IMR-90 (cell line): ENCODE data around the gene GPR84. TPM values are rescaled to one million over a fixed set of nuclear protein-coding genes. Genes with fewer than 3 reads are reported as not detected.

ENCODE experiments used
- ATAC-seq: fragments of 200-7000 bp; cut with Tn5 transposase; 2 replicates; pipeline ENCODE4 v1.9.1; 2020; ENCODE audit warnings: low read depth, mild to moderate bottlenecking, moderate library complexity
- BruUV-seq: library from RNA; stranded (reverse); fragments of 400-500 nt; replicated peaks from 2 replicates; lab custom pipeline; 2021; lab: Mats Ljungman, UMichigan
- CTCF ChIA-PET: fragments of 300-600 bp; formaldehyde crosslinking; extraction: SDS; loops from one replicate; lab custom pipeline; 2021; ENCODE audit warnings: antibody characterized with exemption; lab: Yijun Ruan, JAX
- POLR2A ChIA-PET: fragments of 300-600 bp; sonication (Branson Sonifier 250); formaldehyde crosslinking; loops from one replicate; lab custom pipeline; 2022; ENCODE audit warnings: antibody characterized with exemption; ENCODE audit not compliant: unreplicated experiment; lab: Charles Lee
- DNase-seq: peaks from one replicate; pipeline ENCODE4 v3.0.0; 2013
- H2AFZ ChIP-seq: replicated peaks from 2 replicates; pipeline ENCODE3; 2013; ENCODE audit warnings: low read length, mild to moderate bottlenecking; ENCODE audit not compliant: poor library complexity
- H2AK5ac ChIP-seq: 2 replicates; pipeline ENCODE4 v1.6.1; 2013; ENCODE audit warnings: low read depth, low read length, inconsistent platforms
- H2AK9ac ChIP-seq: replicated peaks from 2 replicates; pipeline ENCODE3; 2013; ENCODE audit warnings: mild to moderate bottlenecking, low read depth, low read length, moderate library complexity; ENCODE audit not compliant: poor library complexity
- H2BK120ac ChIP-seq: 2 replicates; pipeline ENCODE4 v1.6.1; 2013; ENCODE audit warnings: low read depth, low read length, inconsistent platforms
- H2BK15ac ChIP-seq: 3 replicates; pipeline ENCODE4 v1.6.1; 2013; ENCODE audit warnings: low read depth, low read length, inconsistent platforms
- H2BK20ac ChIP-seq: 2 replicates; pipeline ENCODE4 v1.6.1; 2013; ENCODE audit warnings: low read depth, mild to moderate bottlenecking, inconsistent platforms, low read length, moderate library complexity
- H2BK5ac ChIP-seq: 2 replicates; pipeline ENCODE4 v1.6.1; 2013; ENCODE audit warnings: mild to moderate bottlenecking, low read depth, low read length, inconsistent platforms; ENCODE audit not compliant: poor library complexity, severe bottlenecking
- H3K14ac ChIP-seq: replicated peaks from 2 replicates; pipeline ENCODE4 v1.6.1; 2013; ENCODE audit warnings: low read depth, low read length, inconsistent platforms
- H3K18ac ChIP-seq: 2 replicates; pipeline ENCODE4 v1.6.1; 2013; ENCODE audit warnings: low read depth, low read length, control low read depth
- H3K23ac ChIP-seq: 2 replicates; pipeline ENCODE4 v1.6.1; 2013; ENCODE audit warnings: low read depth, low read length, inconsistent platforms
- H3K27ac ChIP-seq: 2 replicates; pipeline ENCODE4 v1.5.1; 2013; ENCODE audit warnings: mild to moderate bottlenecking, control low read depth, low read length; ENCODE audit not compliant: insufficient read depth
- H3K27me3 ChIP-seq: 2 replicates; pipeline ENCODE4 v1.6.1; 2013; ENCODE audit warnings: low read length; ENCODE audit not compliant: control insufficient read depth, insufficient read depth
- H3K36me3 ChIP-seq: 2 replicates; pipeline ENCODE4 v1.6.1; 2013; ENCODE audit warnings: low read length, mixed read lengths; ENCODE audit not compliant: control insufficient read depth, insufficient read depth
- H3K4ac ChIP-seq: 2 replicates; pipeline ENCODE4 v1.6.1; 2013; ENCODE audit warnings: low read depth, low read length, inconsistent platforms
- H3K4me1 ChIP-seq: 2 replicates; pipeline ENCODE4 v1.6.1; 2013; ENCODE audit warnings: low read length, mixed read lengths; ENCODE audit not compliant: control insufficient read depth, insufficient read depth
- H3K4me2 ChIP-seq: 2 replicates; pipeline ENCODE4 v1.6.1; 2013; ENCODE audit warnings: low read depth, mild to moderate bottlenecking, control low read depth, low read length, moderate library complexity
- H3K4me3 ChIP-seq: 2 replicates; pipeline ENCODE4 v1.5.1; 2013; ENCODE audit warnings: low read depth, mild to moderate bottlenecking, control low read depth, low read length, moderate library complexity; ENCODE audit not compliant: insufficient read depth
- H3K56ac ChIP-seq: 2 replicates; pipeline ENCODE4 v1.6.1; 2013; ENCODE audit warnings: low read length, inconsistent platforms; ENCODE audit not compliant: insufficient read depth; ENCODE audit errors: extremely low read depth
- H3K79me1 ChIP-seq, 2 experiments: 2 replicates each; pipeline ENCODE4 v1.6.1; 2013; ENCODE audit warnings: low read length in 2 of 2, inconsistent platforms in 1 of 2, low read depth in 1 of 2
- H3K9ac ChIP-seq: 2 replicates; pipeline ENCODE4 v1.6.1; 2013; ENCODE audit warnings: low read depth, low read length, control low read depth
- H3K9me1 ChIP-seq: 2 replicates; pipeline ENCODE4 v1.6.1; 2013; ENCODE audit warnings: low read length, inconsistent platforms; ENCODE audit not compliant: insufficient read depth
- H3K9me3 ChIP-seq: 2 replicates; pipeline ENCODE4 v1.6.1; 2013; ENCODE audit warnings: low read length; ENCODE audit not compliant: control insufficient read depth, insufficient read depth
- H4K20me1 ChIP-seq: 2 replicates; pipeline ENCODE4 v1.6.1; 2013; ENCODE audit warnings: low read length, inconsistent platforms; ENCODE audit not compliant: insufficient read depth
- H4K5ac ChIP-seq: 2 replicates; pipeline ENCODE4 v1.6.1; 2013; ENCODE audit warnings: mild to moderate bottlenecking, low read depth, low read length, control low read depth
- H4K8ac ChIP-seq, 2 experiments: 2 replicates each; pipeline ENCODE4 v1.6.1; 2013; ENCODE audit warnings: low read depth in 2 of 2, low read length in 2 of 2, control low read depth in 1 of 2, inconsistent platforms in 1 of 2
- H4K91ac ChIP-seq: 2 replicates; pipeline ENCODE4 v1.6.1; 2013; ENCODE audit warnings: low read depth, low read length, inconsistent platforms; ENCODE audit not compliant: insufficient read depth
- BHLHE40 ChIP-seq: fragments of 150-350 bp; IDR thresholded peaks from 2 replicates; pipeline ENCODE4 v1.6.1; 2016; ENCODE audit warnings: mild to moderate bottlenecking, low read depth, low read length
- CTCF ChIP-seq: conservative IDR thresholded peaks from 2 replicates; pipeline ENCODE4 v1.5.1; 2012; ENCODE audit warnings: mild to moderate bottlenecking, low read depth, low read length, improper control_type of control experiment
- ELK1 ChIP-seq: fragments of 150-350 bp; IDR thresholded peaks from 2 replicates; pipeline ENCODE4 v1.6.1; 2016; ENCODE audit warnings: low read depth, mild to moderate bottlenecking, low read length, moderate library complexity, borderline replicate concordance
- MAZ ChIP-seq: IDR thresholded peaks from 2 replicates; pipeline ENCODE4 v1.6.1; 2012; ENCODE audit warnings: low read depth, mild to moderate bottlenecking, low read length, improper control_type of control experiment, moderate library complexity, borderline replicate concordance
- NFE2L2 ChIP-seq: fragments of 150-350 bp; IDR thresholded peaks from 2 replicates; pipeline ENCODE4 v1.6.1; 2016; ENCODE audit warnings: low read depth, mild to moderate bottlenecking, low read length
- POLR2A ChIP-seq: IDR thresholded peaks from 2 replicates; pipeline ENCODE4 v1.6.1; 2012; ENCODE audit warnings: mild to moderate bottlenecking, low read depth, low read length
- WGBS, 2 experiments: methylation state at CpG; one replicate each; pipeline versions ENCODE4 v1.1.5 to v1.1.7; 2013; ENCODE audit warnings: missing lambda C conversion rate in 2 of 2; ENCODE audit not compliant: insufficient read length in 1 of 2; ENCODE audit errors: extremely low coverage in 2 of 2; 5-methylcytosine and 5-hydroxymethylcytosine counted together
- dilution Hi-C: fragments of 300-500 bp; cut with HindIII; formaldehyde crosslinking; loops from one replicate; pipeline ENCODE4 v1.14.3; 2018; ENCODE audit warnings: low sequenced_read_pairs; ENCODE audit not compliant: unreplicated experiment
- in situ Hi-C: fragments of 300-500 bp; cut with MboI; formaldehyde crosslinking; loops from 3 replicates; pipeline ENCODE4 v1.14.3; 2019; ENCODE audit warnings: low sequenced_read_pairs, inconsistent platforms, mixed read lengths
- intact Hi-C: fragments of 100-400 bp; cut with micrococcal nuclease; formaldehyde crosslinking; loops from 2 replicates; pipeline ENCODE4 v1.10.0; 2022
- polyA plus RNA-seq, 3 experiments: library from polyadenylated mRNA; depleted of rRNA; stranded (reverse); fragments of >200 nt; gene quantifications; 2 replicates each; pipeline ENCODE4 v1.2.3, GENCODE V29; 2012; ENCODE audit warnings: low replicate concordance in 1 of 3
- total RNA-seq: library from RNA; depleted of rRNA; stranded (reverse); fragments of >200 nt; gene quantifications from 2 replicates; pipeline ENCODE4 v1.2.3, GENCODE V29; 2012
- TF ChIP-seq, protein P1 (sequence below): fragments of 150-350 bp; IDR thresholded peaks from 2 replicates; pipeline ENCODE4 v1.6.1; 2017; ENCODE audit warnings: mild to moderate bottlenecking, antibody characterized with exemption, low read length, low read depth

The GPR84 gene
- total and polyA plus RNA-seq, 2 of the 4 experiments (the other 2 are of a cell fraction), result not detected

DNA sequence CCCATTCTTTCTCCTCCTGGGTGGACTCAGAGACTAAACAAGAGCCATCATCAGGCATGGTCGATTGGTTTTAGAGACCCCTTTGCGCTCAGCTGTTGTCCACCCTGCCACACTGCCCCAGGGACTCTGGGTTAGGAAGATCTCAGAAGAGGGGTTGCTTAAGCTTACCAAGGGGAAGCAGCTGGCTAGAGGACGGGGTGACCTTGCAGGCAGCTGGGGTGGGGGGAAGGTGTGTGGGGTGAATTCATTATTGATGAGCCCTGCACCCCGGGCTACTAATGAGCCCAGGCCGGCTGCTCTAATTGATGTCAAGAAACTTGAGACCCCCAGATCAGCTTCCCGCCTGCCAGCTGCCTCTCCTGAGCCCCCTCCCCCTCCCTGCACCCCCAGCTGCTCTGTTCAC is 28.9 kb upstream of the GPR84 start:
- no peak overlapping the region for H2BK120ac ChIP-seq
- in situ Hi-C loops, result no loop called here
- H3K9ac ChIP-seq, result no peak overlapping the region
- no peak overlapping the region for H3K23ac ChIP-seq
- H2BK15ac ChIP-seq, result no peak overlapping the region
- dilution Hi-C loops, result no loop called here
- H3K36me3 ChIP-seq, result peaks cover 52% of the 10 kb centered on the region
- H4K5ac ChIP-seq, result no peak overlapping the region
- no peaks in the 10 kb centered on the region for H3K9me3 ChIP-seq
- POLR2A ChIA-PET, result no interaction called here
- no peak overlapping the region for H3K18ac ChIP-seq
- no peak for ATAC-seq
- H3K4me3 ChIP-seq, result no peak overlapping the region
- H3K56ac ChIP-seq, result no peak overlapping the region
- DNase-seq, result no peak
- no peak overlapping the region for H3K4ac ChIP-seq
- intact Hi-C loops, result no loop called here
- H4K8ac ChIP-seq, result no peak overlapping the region
- no peak overlapping the region for H3K27ac ChIP-seq
- no TSS peak for BruUV-seq
- H3K4me1 ChIP-seq, result no peaks in the 10 kb centered on the region
- no peaks in the 10 kb centered on the region for H3K27me3 ChIP-seq
- no peak overlapping the region for H2AK9ac ChIP-seq
- no peak overlapping the region for H4K91ac ChIP-seq
- H3K9me1 ChIP-seq, result no peaks in the 10 kb centered on the region
- H3K79me1 ChIP-seq, result peaks cover 8 to 25% of the 10 kb centered on the region in 2 experiments; a peak in 3 of 4 replicates
- no peak overlapping the region for H3K14ac ChIP-seq
- WGBS, 2 experiments, result 50% methylated on average over 1 of the region's 6 CpGs; no CpG with 5 or more reads in 1 of the 2 experiments
- TF ChIP-seq ELK1 (no peak), NFE2L2 (no peak), CTCF (no peak), POLR2A (no peak), MAZ (no peak), BHLHE40 (no peak)
- TF ChIP-seq, protein P1, sequence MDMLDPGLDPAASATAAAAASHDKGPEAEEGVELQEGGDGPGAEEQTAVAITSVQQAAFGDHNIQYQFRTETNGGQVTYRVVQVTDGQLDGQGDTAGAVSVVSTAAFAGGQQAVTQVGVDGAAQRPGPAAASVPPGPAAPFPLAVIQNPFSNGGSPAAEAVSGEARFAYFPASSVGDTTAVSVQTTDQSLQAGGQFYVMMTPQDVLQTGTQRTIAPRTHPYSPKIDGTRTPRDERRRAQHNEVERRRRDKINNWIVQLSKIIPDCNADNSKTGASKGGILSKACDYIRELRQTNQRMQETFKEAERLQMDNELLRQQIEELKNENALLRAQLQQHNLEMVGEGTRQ, result no peak
- no peak overlapping the region for H2BK5ac ChIP-seq
- H2AFZ ChIP-seq, result no peak overlapping the region
- CTCF ChIA-PET, result interaction anchor here (0.7 to 1.0 kb wide), 3 partner anchors 10 to 154 kb away, joined by 3 read pairs; no protein-coding TSS in a partner anchor
- H2AK5ac ChIP-seq, result no peak overlapping the region
- no peak overlapping the region for H3K4me2 ChIP-seq
- H2BK20ac ChIP-seq, result no peak overlapping the region
- peaks cover 36% of the 10 kb centered on the region for H4K20me1 ChIP-seq
